Breast epithelium (tissue), 4 donors: Measurements from ENCODE around the gene SCAANT1. TPM values are rescaled to one million over a fixed set of nuclear protein-coding genes. Genes with fewer than 3 reads are reported as not detected.

Experiments
- DNase-seq, 2 donors: peaks; one replicate each; pipeline ENCODE4 v3.0.0-alpha.2; 2019; ENCODE audit warnings: low spot score in 2 of 2
- H3K27ac ChIP-seq, 2 donors: fragments of 200-600 bp; sonication (generic) in 1 of 2; one replicate each; pipeline ENCODE4 v1.5.1; 2016 to 2019; ENCODE audit warnings: mild to moderate bottlenecking in 1 of 2
- H3K27me3 ChIP-seq, 2 donors: fragments of 200-600 bp; sonication (generic) in 1 of 2; one replicate each; pipeline versions ENCODE4 v1.5.1 to v1.6.0; 2017 to 2019; ENCODE audit warnings: control low read depth in 1 of 2, mild to moderate bottlenecking in 1 of 2
- H3K36me3 ChIP-seq: fragments of 200-600 bp; one replicate; pipeline ENCODE4 v1.5.1; 2019
- H3K4me1 ChIP-seq, 2 donors: fragments of 200-600 bp; sonication (generic); one replicate each; pipeline ENCODE4 v1.5.1; 2016 to 2019; ENCODE audit warnings: control low read depth in 1 of 2
- H3K4me3 ChIP-seq, 3 donors: fragments of 200-600 bp; sonication (generic); 1 replicate in 2 of 3; 2 replicates in 1 of 3; pipeline ENCODE4 v1.5.1; 2016 to 2019; ENCODE audit warnings: mild to moderate bottlenecking in 3 of 3, moderate library complexity in 2 of 3
- H3K9me3 ChIP-seq, 2 donors: fragments of 200-600 bp; sonication (generic) in 1 of 2; one replicate each; pipeline ENCODE4 v1.5.1; 2016 to 2019; ENCODE audit warnings: control low read depth in 1 of 2
- POLR2A ChIP-seq: fragments of 450-650 bp; IDR thresholded peaks from one replicate; pipeline ENCODE4 v1.6.1; 2016; ENCODE audit warnings: antibody characterized with exemption, mild to moderate bottlenecking, moderate library complexity
- POLR2AphosphoS5 ChIP-seq, 3 donors: sonication (generic); formaldehyde crosslinking; IDR thresholded peaks; one replicate each; pipeline ENCODE4 v1.6.1; 2017; ENCODE audit warnings: antibody characterized with exemption in 3 of 3
- intact Hi-C: fragments of 100-400 bp; cut with DNase I; formaldehyde crosslinking; loops from one replicate; pipeline ENCODE4 v1.15.1; 2023; ENCODE audit warnings: low total_unique reads
- total RNA-seq, 3 donors: library from RNA; depleted of rRNA; stranded (reverse); fragments of >200 nt; gene quantifications; one replicate each; pipeline ENCODE4 v1.1.0, GENCODE V29; 2016
- TF ChIP-seq, protein P1 (sequence below), 3 donors: fragments of 450-650 bp; IDR thresholded peaks; one replicate each; pipeline ENCODE4 v1.5.1; 2016 to 2017; ENCODE audit warnings: antibody characterized with exemption in 3 of 3, mild to moderate bottlenecking in 3 of 3, moderate library complexity in 3 of 3

SCAANT1 gene
- total RNA-seq, 3 donors from 2014 or later, result not detected

DNA sequence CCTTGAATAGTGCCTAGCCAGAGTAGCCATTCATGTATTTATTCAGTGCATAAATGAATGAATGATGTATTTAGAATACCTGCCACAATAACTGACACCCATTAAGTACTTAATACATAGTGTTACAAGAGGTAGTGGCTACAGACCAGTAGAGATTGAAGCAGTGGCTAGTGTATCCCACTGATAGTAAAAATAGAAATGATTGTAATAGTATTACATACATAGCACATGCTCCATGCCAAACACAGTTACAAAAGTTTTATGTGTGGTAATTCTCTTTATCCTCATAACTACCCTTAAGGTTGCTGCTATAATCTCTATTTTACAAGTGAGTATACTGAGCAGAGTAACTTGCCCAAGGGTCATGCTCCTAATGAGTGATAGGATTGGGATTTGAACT lies 30.3 kb upstream of the SCAANT1 start:
- no peak for DNase-seq
- no peak for TF ChIP-seq POLR2A
- TF ChIP-seq POLR2AphosphoS5 (IDR thresholded peaks at IDR 0.05), result no peak
- TF ChIP-seq, protein P1, sequence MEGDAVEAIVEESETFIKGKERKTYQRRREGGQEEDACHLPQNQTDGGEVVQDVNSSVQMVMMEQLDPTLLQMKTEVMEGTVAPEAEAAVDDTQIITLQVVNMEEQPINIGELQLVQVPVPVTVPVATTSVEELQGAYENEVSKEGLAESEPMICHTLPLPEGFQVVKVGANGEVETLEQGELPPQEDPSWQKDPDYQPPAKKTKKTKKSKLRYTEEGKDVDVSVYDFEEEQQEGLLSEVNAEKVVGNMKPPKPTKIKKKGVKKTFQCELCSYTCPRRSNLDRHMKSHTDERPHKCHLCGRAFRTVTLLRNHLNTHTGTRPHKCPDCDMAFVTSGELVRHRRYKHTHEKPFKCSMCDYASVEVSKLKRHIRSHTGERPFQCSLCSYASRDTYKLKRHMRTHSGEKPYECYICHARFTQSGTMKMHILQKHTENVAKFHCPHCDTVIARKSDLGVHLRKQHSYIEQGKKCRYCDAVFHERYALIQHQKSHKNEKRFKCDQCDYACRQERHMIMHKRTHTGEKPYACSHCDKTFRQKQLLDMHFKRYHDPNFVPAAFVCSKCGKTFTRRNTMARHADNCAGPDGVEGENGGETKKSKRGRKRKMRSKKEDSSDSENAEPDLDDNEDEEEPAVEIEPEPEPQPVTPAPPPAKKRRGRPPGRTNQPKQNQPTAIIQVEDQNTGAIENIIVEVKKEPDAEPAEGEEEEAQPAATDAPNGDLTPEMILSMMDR (IDR thresholded peaks at IDR 0.05), result no peak

GRCh38 chr3:63940389-63940757 lies 28.2 kb upstream of the SCAANT1 start:
- H3K9me3 ChIP-seq, result no peaks in the 10 kb centered on the region
- H3K27ac ChIP-seq, result no peak overlapping the region
- no peaks in the 10 kb centered on the region for H3K36me3 ChIP-seq
- peaks cover 0 to 5% of the 10 kb centered on the region in 2 donors for H3K4me1 ChIP-seq
- no peak overlapping the region for H3K4me3 ChIP-seq
- intact Hi-C loops, result no loop called here
- H3K27me3 ChIP-seq, result no peaks in the 10 kb centered on the region
- TF ChIP-seq POLR2A (no peak), POLR2AphosphoS5 (IDR thresholded peaks at IDR 0.05) (no peak)
- TF ChIP-seq, protein P1 (IDR thresholded peaks at IDR 0.05), result no peak
- no peak for DNase-seq

More for the DNA sequence above, 30.3 kb upstream of the SCAANT1 start:
- no peaks in the 10 kb centered on the region for H3K9me3 ChIP-seq
- no peak overlapping the region for H3K27ac ChIP-seq
- no peak overlapping the region for H3K4me3 ChIP-seq
- H3K36me3 ChIP-seq, result no peaks in the 10 kb centered on the region
- H3K4me1 ChIP-seq, result peaks cover 0 to 5% of the 10 kb centered on the region in 2 donors
- intact Hi-C loops, result no loop called here
- H3K27me3 ChIP-seq, result no peaks in the 10 kb centered on the region

DNA sequence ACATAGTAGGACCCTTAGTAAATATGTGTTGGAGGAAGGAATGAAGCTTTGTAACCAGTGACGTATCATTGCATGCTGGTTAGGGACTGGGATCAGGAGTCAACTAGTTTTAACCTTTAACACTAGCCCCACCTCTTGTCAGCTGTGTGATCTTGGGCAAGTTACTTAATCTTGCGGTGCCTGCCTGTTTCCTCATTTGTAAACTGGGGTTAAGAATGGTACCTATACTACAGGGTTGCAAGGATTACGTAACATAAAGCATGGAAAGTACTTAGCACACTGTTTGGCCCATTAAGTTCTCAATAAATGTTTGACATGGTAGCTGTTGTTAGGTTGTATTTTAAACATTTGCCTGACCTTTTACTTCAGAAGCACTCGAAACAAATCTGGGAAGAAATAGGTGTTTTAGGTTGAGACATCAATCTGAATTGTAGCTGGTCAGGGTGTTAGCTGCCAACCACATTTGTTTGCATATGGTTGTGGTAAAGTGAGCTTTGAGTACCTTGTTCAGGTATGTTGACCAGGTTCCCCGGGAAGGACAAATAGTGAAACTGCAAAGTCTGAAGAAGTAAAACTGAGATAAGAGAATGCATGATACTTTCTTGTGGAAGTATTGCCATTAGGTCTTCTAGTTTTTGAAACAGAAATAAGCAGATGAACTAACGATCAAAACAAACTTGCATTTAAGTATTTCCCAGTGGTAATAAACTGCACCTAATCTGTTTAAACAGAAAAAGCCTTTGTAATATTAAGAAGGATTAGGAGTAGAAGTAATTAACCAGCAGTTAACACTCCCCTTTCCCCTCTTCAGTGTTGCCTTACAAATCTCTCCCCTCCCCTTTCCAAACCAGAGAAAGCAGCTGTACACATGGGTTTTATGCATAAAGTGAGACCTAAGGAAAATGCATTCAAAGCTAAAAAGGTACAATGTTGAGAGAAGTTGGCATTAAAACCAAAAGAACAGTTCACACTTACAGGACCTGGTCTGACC lies 25.8 kb upstream of the SCAANT1 start:
- DNase-seq, result no peak
- no peak for TF ChIP-seq POLR2A
- TF ChIP-seq, protein P1 (IDR thresholded peaks at IDR 0.05), result no peak
- no peak for TF ChIP-seq POLR2AphosphoS5 (IDR thresholded peaks at IDR 0.05)
- H3K4me3 ChIP-seq, result no peak overlapping the region

GRCh38 chr3:63936925-63937324 lies 24.7 kb upstream of the SCAANT1 start:
- Histone ChIP-seq H3K4me3 (no peak overlapping the region), H3K36me3 (no peaks in the 10 kb centered on the region), H3K27ac (no peak overlapping the region), H3K27me3 (no peaks in the 10 kb centered on the region), H3K9me3 (no peaks in the 10 kb centered on the region), H3K4me1 (peaks cover 0 to 5% of the 10 kb centered on the region in 2 donors)
- intact Hi-C loops, result loop anchor here (2.0 kb wide), 1 partner anchor 54 kb away; no protein-coding TSS in a partner anchor
- TF ChIP-seq POLR2AphosphoS5 (IDR thresholded peaks at IDR 0.05) (no peak), POLR2A (no peak)
- TF ChIP-seq, protein P1 (IDR thresholded peaks at IDR 0.05), result no peak
- no peak for DNase-seq

More for the DNA sequence above, 25.8 kb upstream of the SCAANT1 start:
- H3K4me1 ChIP-seq, result peaks cover 0 to 5% of the 10 kb centered on the region in 2 donors
- H3K9me3 ChIP-seq, result no peaks in the 10 kb centered on the region
- intact Hi-C loops, result loop anchor here (2.0 kb wide), 1 partner anchor 53 kb away; no protein-coding TSS in a partner anchor
- H3K36me3 ChIP-seq, result no peaks in the 10 kb centered on the region
- no peak overlapping the region for H3K27ac ChIP-seq
- H3K27me3 ChIP-seq, result no peaks in the 10 kb centered on the region
